ENCODE measurements around the gene MRPS31. TPM values are rescaled to one million over a fixed set of nuclear protein-coding genes. Genes with fewer than 3 reads are reported as not detected.
A peak's percentile ranks its signal among the peaks of the same experiment; 100 is the strongest.

The MRPS31 gene
- total RNA-seq, 1 experiment from 2014 or later: 37.0 TPM

DNA sequence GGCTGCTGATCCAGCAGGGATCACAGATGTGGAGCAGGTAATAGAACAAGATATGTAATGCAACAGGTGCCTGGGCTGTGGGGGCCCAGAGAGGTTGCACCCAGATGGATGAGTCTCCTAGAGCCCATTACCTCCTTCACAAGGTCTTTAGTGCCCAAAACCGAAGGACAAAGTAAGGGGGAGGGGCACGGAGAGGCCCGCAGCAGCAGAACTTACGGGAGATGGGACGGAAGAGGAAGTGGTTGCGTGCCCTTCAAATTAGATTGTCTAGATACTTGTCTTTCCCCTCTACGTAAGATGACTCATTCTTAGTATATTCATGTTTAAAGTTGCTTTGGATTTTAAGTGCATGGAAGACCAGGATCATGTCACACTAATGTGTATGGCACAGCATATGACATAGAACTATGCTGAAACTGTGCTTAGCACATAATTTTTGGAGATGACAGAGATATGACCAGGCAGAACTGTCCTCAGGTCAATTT is 5.7 kb upstream of the MRPS31 start:
- no peak overlapping the region for H3K27ac Mint-ChIP-seq (ENCODE audit: unreplicated experiment)
- BruUV-seq (replicated peaks): no TSS peak
- POLR2A ChIA-PET: interaction anchor here (0.6 kb wide), 1 partner anchor 157 kb away, joined by 5 read pairs; no protein-coding TSS in a partner anchor
- intact Hi-C loops (cut with micrococcal nuclease; ENCODE audit: unreplicated experiment): loop anchor here (1.0 to 5.0 kb wide), 5 partner anchors 38 to 1092 kb away; no protein-coding TSS in a partner anchor
- no peaks in the 10 kb centered on the region for H3K9me3 Mint-ChIP-seq (ENCODE audit: unreplicated experiment)
- Histone ChIP-seq H3K27me3 (replicated peaks; ENCODE audit: control insufficient read depth, insufficient read depth, low read length) (no peaks in the 10 kb centered on the region), H3K36me3 (ENCODE audit: control insufficient read depth, insufficient read depth, low read length) (no peaks in the 10 kb centered on the region), H3K9me3 (no peaks in the 10 kb centered on the region), H3K4me3 (ENCODE audit: low read depth, low read length) (no peak overlapping the region), H3K4me1 (peaks cover 24% of the 10 kb centered on the region)
- peaks cover 13% of the 10 kb centered on the region for H3K4me1 Mint-ChIP-seq (ENCODE audit: low read depth, unreplicated experiment)
- H3K36me3 Mint-ChIP-seq (ENCODE audit: insufficient read depth, unreplicated experiment): no peaks in the 10 kb centered on the region
- CTCF ChIA-PET: interaction anchor here (1.0 to 1.4 kb wide), 6 partner anchors 10 to 1093 kb away, joined by 3 to 8 read pairs (median 4); partner anchors contain the start of gene SLC25A15
- TF ChIP-seq, protein P1, sequence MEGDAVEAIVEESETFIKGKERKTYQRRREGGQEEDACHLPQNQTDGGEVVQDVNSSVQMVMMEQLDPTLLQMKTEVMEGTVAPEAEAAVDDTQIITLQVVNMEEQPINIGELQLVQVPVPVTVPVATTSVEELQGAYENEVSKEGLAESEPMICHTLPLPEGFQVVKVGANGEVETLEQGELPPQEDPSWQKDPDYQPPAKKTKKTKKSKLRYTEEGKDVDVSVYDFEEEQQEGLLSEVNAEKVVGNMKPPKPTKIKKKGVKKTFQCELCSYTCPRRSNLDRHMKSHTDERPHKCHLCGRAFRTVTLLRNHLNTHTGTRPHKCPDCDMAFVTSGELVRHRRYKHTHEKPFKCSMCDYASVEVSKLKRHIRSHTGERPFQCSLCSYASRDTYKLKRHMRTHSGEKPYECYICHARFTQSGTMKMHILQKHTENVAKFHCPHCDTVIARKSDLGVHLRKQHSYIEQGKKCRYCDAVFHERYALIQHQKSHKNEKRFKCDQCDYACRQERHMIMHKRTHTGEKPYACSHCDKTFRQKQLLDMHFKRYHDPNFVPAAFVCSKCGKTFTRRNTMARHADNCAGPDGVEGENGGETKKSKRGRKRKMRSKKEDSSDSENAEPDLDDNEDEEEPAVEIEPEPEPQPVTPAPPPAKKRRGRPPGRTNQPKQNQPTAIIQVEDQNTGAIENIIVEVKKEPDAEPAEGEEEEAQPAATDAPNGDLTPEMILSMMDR (IDR thresholded peaks at IDR 0.05; ENCODE audit: insufficient read depth in 1 of 2, low read depth in 1 of 2, low read length in 1 of 2, severe bottlenecking in 1 of 2, unreplicated experiment in 1 of 2): no peak
- H3K4me3 Mint-ChIP-seq (ENCODE audit: unreplicated experiment): peak overlapping the region; percentile 39
- H3K27me3 Mint-ChIP-seq (ENCODE audit: insufficient read depth, unreplicated experiment): no peaks in the 10 kb centered on the region
- DNase-seq: no peak

DNA sequence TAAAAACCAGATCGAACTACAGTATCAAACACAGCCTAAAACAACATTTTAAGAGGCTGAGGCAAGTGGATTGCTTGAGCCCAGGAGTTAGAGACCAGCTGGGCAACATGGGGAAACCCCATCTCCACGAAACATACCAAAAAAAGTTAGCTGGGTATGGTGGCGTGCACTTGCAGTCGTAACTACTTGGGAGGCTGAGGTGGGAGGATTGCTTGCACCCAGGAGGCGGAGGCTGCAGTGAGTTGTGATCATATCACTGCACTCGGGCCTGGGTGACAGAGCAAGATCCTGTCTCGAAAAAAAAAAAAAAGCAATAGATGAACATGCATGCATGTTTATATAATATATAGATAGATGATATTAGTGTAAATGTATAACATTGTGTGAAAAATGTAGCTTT is 5.2 kb upstream of the MRPS31 start:
- H3K27ac Mint-ChIP-seq (ENCODE audit: unreplicated experiment): no peak overlapping the region

DNA sequence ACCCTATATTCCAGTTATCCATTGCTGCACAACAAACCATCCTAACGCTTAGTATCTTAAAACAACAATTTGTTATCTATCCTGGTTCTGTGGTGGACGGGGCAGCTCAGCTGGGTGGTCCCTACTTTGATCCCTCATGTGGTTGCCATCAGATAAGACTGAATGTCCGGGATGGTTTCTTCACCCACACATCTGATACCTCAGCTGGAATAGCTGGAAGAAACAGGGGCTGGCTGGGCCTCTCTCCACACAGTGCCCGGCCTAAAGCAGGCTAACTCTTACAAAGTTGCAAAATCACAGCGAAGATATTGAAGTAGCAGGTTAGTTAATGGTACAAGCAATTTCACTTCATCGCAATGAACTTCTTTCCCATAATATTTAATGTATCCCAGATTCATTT is 3.7 kb upstream of the MRPS31 start:
- BruUV-seq (replicated peaks): no TSS peak
- peaks cover 25% of the 10 kb centered on the region for H3K4me1 ChIP-seq
- intact Hi-C loops (cut with micrococcal nuclease; ENCODE audit: unreplicated experiment): loop anchor here (5.0 kb wide), 1 partner anchor 218 kb away; no protein-coding TSS in a partner anchor
- CTCF ChIA-PET: interaction anchor here (0.6 kb wide), 1 partner anchor 190 kb away, joined by 5 read pairs; no protein-coding TSS in a partner anchor
- Mint-ChIP-seq H3K4me3 (ENCODE audit: unreplicated experiment) (no peak overlapping the region), H3K27me3 (ENCODE audit: insufficient read depth, unreplicated experiment) (no peaks in the 10 kb centered on the region), H3K27ac (ENCODE audit: unreplicated experiment) (no peak overlapping the region), H3K36me3 (ENCODE audit: insufficient read depth, unreplicated experiment) (peaks cover 14% of the 10 kb centered on the region), H3K9me3 (ENCODE audit: unreplicated experiment) (no peaks in the 10 kb centered on the region), H3K4me1 (ENCODE audit: low read depth, unreplicated experiment) (peaks cover 21% of the 10 kb centered on the region)
- POLR2A ChIA-PET: no interaction called here
- H3K4me3 ChIP-seq (ENCODE audit: low read depth, low read length): no peak overlapping the region
- TF ChIP-seq, protein P1 (IDR thresholded peaks at IDR 0.05; ENCODE audit: insufficient read depth in 1 of 2, low read depth in 1 of 2, low read length in 1 of 2, severe bottlenecking in 1 of 2, unreplicated experiment in 1 of 2): no peak
- H3K9me3 ChIP-seq: no peaks in the 10 kb centered on the region
- H3K36me3 ChIP-seq (ENCODE audit: control insufficient read depth, insufficient read depth, low read length): no peaks in the 10 kb centered on the region
- DNase-seq: no peak
- no peaks in the 10 kb centered on the region for H3K27me3 ChIP-seq (replicated peaks; ENCODE audit: control insufficient read depth, insufficient read depth, low read length)

More for the DNA sequence above, 5.2 kb upstream of the MRPS31 start:
- H3K27me3 ChIP-seq (replicated peaks; ENCODE audit: control insufficient read depth, insufficient read depth, low read length): no peaks in the 10 kb centered on the region
- Mint-ChIP-seq H3K36me3 (ENCODE audit: insufficient read depth, unreplicated experiment) (peaks cover 2% of the 10 kb centered on the region), H3K27me3 (ENCODE audit: insufficient read depth, unreplicated experiment) (no peaks in the 10 kb centered on the region), H3K9me3 (ENCODE audit: unreplicated experiment) (no peaks in the 10 kb centered on the region), H3K4me1 (ENCODE audit: low read depth, unreplicated experiment) (peaks cover 13% of the 10 kb centered on the region), H3K4me3 (ENCODE audit: unreplicated experiment) (no peak overlapping the region)
- no TSS peak for BruUV-seq (replicated peaks)
- H3K4me1 ChIP-seq: peaks cover 25% of the 10 kb centered on the region
- ChIA-PET POLR2A (no interaction called here), CTCF (no interaction called here)
- DNase-seq: no peak
- H3K9me3 ChIP-seq: no peaks in the 10 kb centered on the region
- TF ChIP-seq, protein P1 (IDR thresholded peaks at IDR 0.05; ENCODE audit: insufficient read depth in 1 of 2, low read depth in 1 of 2, low read length in 1 of 2, severe bottlenecking in 1 of 2, unreplicated experiment in 1 of 2): no peak
- no peaks in the 10 kb centered on the region for H3K36me3 ChIP-seq (ENCODE audit: control insufficient read depth, insufficient read depth, low read length)
- intact Hi-C loops (cut with micrococcal nuclease; ENCODE audit: unreplicated experiment): loop anchor here (5.0 kb wide), 1 partner anchor 216 kb away; no protein-coding TSS in a partner anchor
- no peak overlapping the region for H3K4me3 ChIP-seq (ENCODE audit: low read depth, low read length)

All from Caco-2 (cell line).